K562 (cell line): ENCODE results near the gene LRP1B. TPM values are rescaled to one million over a fixed set of nuclear protein-coding genes. Genes with fewer than 3 reads are reported as not detected.

Source experiments
- CLOCK ChIP-seq: fragments of 250-450 bp; sonication (Bioruptor Pico); IDR thresholded peaks from 2 replicates; pipeline ENCODE4 v1.4.0; 2020; ENCODE audit warnings: mild to moderate bottlenecking, moderate library complexity, borderline replicate concordance
- DEAF1 ChIP-seq: fragments of 450-650 bp; formaldehyde crosslinking; IDR thresholded peaks from 2 replicates; pipeline ENCODE4 v1.4.0; 2020; ENCODE audit warnings: mild to moderate bottlenecking, moderate library complexity
- MCM5 ChIP-seq: fragments of 450-650 bp; IDR thresholded peaks from 2 replicates; pipeline ENCODE4 v1.6.1; 2016; ENCODE audit warnings: low read depth
- PHF21A ChIP-seq: fragments of 450-650 bp; IDR thresholded peaks from 2 replicates; pipeline ENCODE4 v1.6.1; 2017; ENCODE audit warnings: low read depth, borderline replicate concordance
- ZBTB11 ChIP-seq, 3 experiments: fragments of 200-800 bp in 1 of 3; fragments of 250-450 bp in 1 of 3; fragments of 450-650 bp in 1 of 3; sonication (Bioruptor Pico) in 1 of 3; sonication (Bioruptor generic) in 1 of 3; formaldehyde crosslinking in 1 of 3; IDR thresholded peaks; 2 replicates each; pipeline versions ENCODE4 v1.6.1 to v1.8.0; 2016 to 2022; ENCODE audit warnings: mild to moderate bottlenecking in 2 of 3, missing genetic modification characterization in 2 of 3, missing compliant biosample characterization in 1 of 3, moderate library complexity in 1 of 3
- polyA plus RNA-seq, 8 experiments: library from polyadenylated mRNA; depleted of rRNA in 4 of 8; stranded (reverse) in 5 of 8; unstranded in 3 of 8; fragments of >200 nt; fragmentation: Nextera tagmentation in 2 of 8; fragmentation: Illumina TruSeq in 1 of 8; extraction: Ambion mirVana in 2 of 8; extraction: Trizol in 1 of 8; gene quantifications; 2 replicates each; pipeline versions ENCODE4 v1.2.1 to v1.2.3, GENCODE V29; 2011 to 2014; ENCODE audit warnings: inconsistent platforms in 1 of 8, missing spikeins in 1 of 8
- total RNA-seq, 7 experiments: library from RNA; depleted of rRNA in 6 of 7; stranded (reverse); fragments of >200 nt in 6 of 7; fragmentation: Illumina TruSeq in 2 of 7; extraction: Trizol in 2 of 7; gene quantifications; 2 replicates each; pipeline versions ENCODE4 v1.2.1 to v1.2.3, GENCODE V29; 2011 to 2021; ENCODE audit warnings: low replicate concordance in 1 of 7

Gene LRP1B
- total and polyA plus RNA-seq, 9 of the 15 experiments (the other 6 are each of a cell fraction or from before 2014, with no cell fraction given), result not detected

- TF ChIP-seq CLOCK (CRISPR knock-in tag) (no peak), MCM5 (no peak), DEAF1 (CRISPR knock-in tag) (no peak), PHF21A (no peak), ZBTB11 (CRISPR knock-in tag; IDR thresholded peaks at IDR 0.05) (no peak)
- TF ChIP-seq, all 486 proteins: peak for 0
Measured at GRCh38 chr2:140384946-140385345, 1745.9 kb downstream of the LRP1B start (continued).
